Breast epithelium (tissue), 3 donors: Measurements from ENCODE around the gene CHL1.

Source experiments
- CTCF ChIP-seq, 3 donors: fragments of 450-650 bp; IDR thresholded peaks; one replicate each; pipeline ENCODE4 v1.5.1; 2016 to 2017; ENCODE audit warnings: antibody characterized with exemption in 3 of 3, mild to moderate bottlenecking in 3 of 3, moderate library complexity in 3 of 3
- POLR2A ChIP-seq: fragments of 450-650 bp; IDR thresholded peaks from one replicate; pipeline ENCODE4 v1.6.1; 2016; ENCODE audit warnings: antibody characterized with exemption, mild to moderate bottlenecking, moderate library complexity
- POLR2AphosphoS5 ChIP-seq, 3 donors: sonication (generic); formaldehyde crosslinking; IDR thresholded peaks; one replicate each; pipeline ENCODE4 v1.6.1; 2017; ENCODE audit warnings: antibody characterized with exemption in 3 of 3

- TF ChIP-seq CTCF (IDR thresholded peaks at IDR 0.05) = no peak
- no peak for TF ChIP-seq POLR2AphosphoS5 (IDR thresholded peaks at IDR 0.05)
- TF ChIP-seq POLR2A = no peak
Measured at GRCh38 chr3:374459-374858, 177.9 kb downstream of the CHL1 start.
